PFSK-1 (cell line): Measurements from ENCODE around the gene PHAF1. TPM values are rescaled to one million over a fixed set of nuclear protein-coding genes. Genes with fewer than 3 reads are reported as not detected.

Source experiments
- FOXP2 ChIP-seq: optimal IDR thresholded peaks from 2 replicates; pipeline ENCODE3; 2011; ENCODE audit warnings: borderline replicate concordance, control low read depth, inconsistent platforms; ENCODE audit not compliant: insufficient read depth; ENCODE audit errors: extremely low read length, extremely low read depth
- POLR2AphosphoS5 ChIP-seq: IDR thresholded peaks from 2 replicates; pipeline ENCODE4 v1.6.1; 2012; ENCODE audit warnings: low read depth, mild to moderate bottlenecking, control low read depth, low read length, moderate library complexity
- REST ChIP-seq, 2 experiments: IDR thresholded peaks; 2 replicates each; pipeline versions ENCODE4 v1.6.1 to v1.8.0; 2011 to 2012; ENCODE audit warnings: low read depth in 2 of 2, low read length in 2 of 2, control low read depth in 1 of 2, inconsistent platforms in 1 of 2, mild to moderate bottlenecking in 1 of 2, moderate library complexity in 1 of 2; ENCODE audit not compliant: insufficient read depth in 1 of 2
- SIN3A ChIP-seq: IDR thresholded peaks from 2 replicates; pipeline ENCODE4 v1.6.1; 2012; ENCODE audit warnings: mild to moderate bottlenecking, low read length, moderate library complexity, borderline replicate concordance; ENCODE audit not compliant: insufficient read depth
- TAF1 ChIP-seq: IDR thresholded peaks from 2 replicates; pipeline ENCODE4 v1.6.1; 2012; ENCODE audit warnings: low read length, control low read depth, borderline replicate concordance; ENCODE audit not compliant: insufficient read depth
- polyA plus RNA-seq: library from polyadenylated mRNA; unstranded; fragments of >200 nt; gene quantifications from one replicate; pipeline ENCODE4 v1.2.1, GENCODE V29; 2012; ENCODE audit warnings: low read depth, missing spikeins; ENCODE audit not compliant: insufficient read length

PHAF1 gene
- polyA plus RNA-seq, result 10.0 TPM

DNA sequence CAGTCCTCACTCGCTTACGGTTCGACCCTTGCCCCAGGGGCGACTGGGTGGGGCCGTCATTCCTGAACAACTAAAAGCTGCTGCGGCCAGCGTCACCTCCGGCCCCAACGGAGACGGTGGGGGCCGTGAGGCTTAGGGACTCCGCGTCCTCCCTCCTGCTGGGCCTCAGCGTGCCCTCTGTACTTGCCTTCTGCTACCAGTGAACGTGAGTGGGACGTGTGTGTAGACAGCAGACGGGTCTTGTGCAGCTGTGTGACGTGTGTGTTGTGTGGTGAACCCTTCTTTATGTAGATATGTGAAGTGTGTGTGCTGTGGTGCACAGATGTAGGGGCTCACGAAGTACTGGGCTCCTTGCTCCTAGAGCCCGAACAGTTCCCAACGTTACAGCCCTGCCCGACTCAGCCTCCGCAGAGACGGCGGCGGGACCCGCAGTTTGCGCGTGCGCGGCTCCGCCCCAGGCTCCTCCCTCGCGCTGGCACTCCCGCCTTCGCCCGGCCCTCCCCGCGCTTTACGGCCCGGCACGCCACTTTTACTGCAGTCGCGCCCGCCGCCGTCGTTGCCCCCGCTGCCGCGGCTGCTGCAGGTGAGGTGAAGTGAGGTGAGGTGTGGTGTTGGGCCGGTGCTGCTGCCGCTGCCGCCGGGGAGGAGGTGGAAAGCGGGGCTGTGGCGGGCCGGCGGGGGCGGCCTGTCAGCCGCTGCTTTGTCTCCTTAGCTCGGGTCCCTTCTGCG lies at the start of gene PHAF1:
Gene PHAF1, plus strand, starts transcription at position 535 of the 729 bp plus-strand sequence. CDS start 235 bp downstream, outside the sequence.
- peak; percentile 82; the same call in 1 of the 2 replicates for TF ChIP-seq TAF1
- peak; percentile 91 for TF ChIP-seq POLR2AphosphoS5
- TF ChIP-seq FOXP2, result no peak
- TF ChIP-seq REST (IDR thresholded peaks at IDR 0.05; ENCODE audit: insufficient read depth in 1 of 2, low read depth in 2 of 2, low read length in 2 of 2), result peak in 1 of 2 experiments; percentile 37; a peak in 1 of 4 replicates
- TF ChIP-seq SIN3A, result 0 out of 2 replicates have a peak, but pooled peaks have one; percentile 44

DNA sequence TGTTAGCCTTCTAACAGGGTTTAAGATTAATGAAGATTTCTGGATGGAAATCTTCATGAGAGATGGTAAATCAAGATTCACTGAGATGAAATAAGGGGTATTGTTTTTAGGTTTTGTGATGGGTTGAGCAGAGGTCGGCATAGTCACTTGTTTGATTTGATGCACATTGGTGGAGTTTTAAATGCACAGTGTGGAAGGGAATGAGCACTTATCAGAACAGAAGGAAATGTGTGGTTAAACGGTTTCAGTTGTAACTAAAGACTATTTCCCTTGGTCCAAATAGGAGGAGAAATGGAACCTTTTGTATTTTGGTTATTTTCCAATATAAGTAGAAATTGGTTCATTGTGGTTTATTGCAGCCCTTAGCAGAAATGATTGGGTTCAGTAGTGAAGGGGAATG lies 46.7 kb upstream of the PHAF1 start:
- no peak for TF ChIP-seq SIN3A
- no peak for TF ChIP-seq REST (IDR thresholded peaks at IDR 0.05; ENCODE audit: insufficient read depth in 1 of 2, low read depth in 2 of 2, low read length in 2 of 2)
- no peak for TF ChIP-seq FOXP2
- TF ChIP-seq TAF1, result no peak
- no peak for TF ChIP-seq POLR2AphosphoS5

DNA sequence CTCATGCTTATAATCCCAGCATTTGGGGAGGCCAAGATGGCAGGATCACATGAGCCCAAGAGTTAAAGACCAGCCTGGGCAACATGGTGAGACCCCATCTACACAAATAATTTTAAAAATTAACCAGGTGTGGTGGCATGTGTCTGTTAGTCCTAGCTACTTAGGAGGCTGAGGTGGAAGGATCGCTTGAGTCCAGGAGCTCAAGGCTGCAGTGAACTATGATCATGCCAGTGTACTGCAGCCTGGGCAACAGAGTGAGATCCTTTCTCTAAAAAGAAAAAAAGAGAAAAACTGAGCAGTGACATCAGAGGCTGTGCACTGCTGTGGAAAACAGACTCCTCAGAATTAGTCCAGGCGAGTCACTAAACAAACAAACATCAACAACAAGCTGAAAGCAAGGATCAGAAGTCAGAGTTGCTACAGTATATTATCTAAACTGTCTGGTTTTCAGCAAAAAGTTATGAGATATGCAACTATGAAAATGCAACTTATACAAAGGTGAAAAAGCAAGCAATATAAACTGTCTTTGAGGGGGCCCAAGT lies 41.5 kb upstream of the PHAF1 start:
- no peak for TF ChIP-seq REST (IDR thresholded peaks at IDR 0.05; ENCODE audit: insufficient read depth in 1 of 2, low read depth in 2 of 2, low read length in 2 of 2)
- no peak for TF ChIP-seq SIN3A
- TF ChIP-seq TAF1, result no peak
- no peak for TF ChIP-seq FOXP2
- TF ChIP-seq POLR2AphosphoS5, result no peak

DNA sequence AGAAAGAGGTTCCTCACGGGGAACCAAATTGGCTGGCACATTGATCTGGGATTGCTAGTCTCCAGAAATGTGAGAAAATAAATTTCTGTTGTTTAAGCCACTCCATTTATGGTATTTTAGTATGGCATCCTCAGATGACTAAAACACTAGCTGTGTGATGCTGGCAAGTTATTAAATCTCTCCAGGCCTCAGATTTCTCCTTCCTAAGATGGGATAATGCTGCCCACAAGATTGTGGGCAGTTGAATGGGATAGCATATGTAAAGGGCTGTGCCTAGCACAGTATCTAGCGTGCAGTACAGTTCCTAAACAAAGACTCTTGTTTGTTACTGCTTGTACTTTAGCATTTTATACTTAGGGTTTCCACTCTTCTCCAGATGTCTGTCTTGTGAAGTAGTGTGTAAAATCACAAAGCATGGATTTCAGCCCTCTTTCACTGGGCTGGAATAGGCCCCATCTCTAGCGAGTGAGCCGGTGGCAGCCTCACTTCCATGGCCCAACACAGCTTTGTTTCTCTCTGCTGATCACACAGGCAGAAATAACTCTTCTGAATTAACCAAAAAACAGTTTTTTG lies 38.2 kb upstream of the PHAF1 start:
- TF ChIP-seq TAF1 (no peak), REST (IDR thresholded peaks at IDR 0.05; ENCODE audit: insufficient read depth in 1 of 2, low read depth in 2 of 2, low read length in 2 of 2) (no peak), FOXP2 (no peak), POLR2AphosphoS5 (no peak), SIN3A (no peak)
